Activated CD4-positive, alpha-beta T cell treated with anti-CD3 and anti-CD28 coated beads for 48 hours (primary cell): ENCODE measurements around the gene BLOC1S6.
"Not testable (repeated sequence)": the region's sequence is repeated elsewhere in the genome, so short reads cannot be mapped to it uniquely, and the experiment has no call there.

ENCODE experiments used
- DNase-seq: peaks from one replicate; pipeline ENCODE4 v3.0.0-alpha.2; 2020

BLOC1S6 gene

GRCh38 chr15:45641999-45642932 is 55.1 kb downstream of the BLOC1S6 start:
- DNase-seq: no peak

GRCh38 chr15:45644437-45644836 is 57.3 kb downstream of the BLOC1S6 start:
- DNase-seq: peak; percentile 36

GRCh38 chr15:45645026-45645980 is 58.1 kb downstream of the BLOC1S6 start:
- no peak for DNase-seq

- no peak for DNase-seq
Measured at GRCh38 chr15:45646220-45646619, 59.0 kb downstream of the BLOC1S6 start.

- DNase-seq: no peak
Measured at GRCh38 chr15:45647828-45648227, 60.6 kb downstream of the BLOC1S6 start.

GRCh38 chr15:45648521-45649200 is 61.5 kb downstream of the BLOC1S6 start:
- DNase-seq: no peak

- not testable (repeated sequence) for DNase-seq
Measured at GRCh38 chr15:45650007-45650406, 62.8 kb downstream of the BLOC1S6 start.

GRCh38 chr15:45650889-45651525 is 63.8 kb downstream of the BLOC1S6 start:
- no peak for DNase-seq

GRCh38 chr15:45653702-45654424 is 66.7 kb downstream of the BLOC1S6 start:
- DNase-seq: no peak

GRCh38 chr15:45654749-45655148 is 67.6 kb downstream of the BLOC1S6 start:
- no peak for DNase-seq

GRCh38 chr15:45657254-45657653 is 70.1 kb downstream of the BLOC1S6 start:
- no peak for DNase-seq

GRCh38 chr15:45657764-45658545 is 70.8 kb downstream of the BLOC1S6 start:
- DNase-seq: no peak
